H9 (cell line): ENCODE data around the gene PPFIA2. TPM values are rescaled to one million over a fixed set of nuclear protein-coding genes. Genes with fewer than 3 reads are reported as not detected.

Source experiments
- DNase-seq: peaks from one replicate; pipeline ENCODE4 v3.0.0-alpha.2; 2017
- H2AFZ ChIP-seq: one replicate; pipeline ENCODE4 v1.6.1; 2013; ENCODE audit warnings: mild to moderate bottlenecking, low read length, control low read depth, moderate library complexity
- H2AK5ac ChIP-seq: 2 replicates; pipeline ENCODE4 v1.6.1; 2013; ENCODE audit warnings: low read length, control low read depth, mixed read lengths; ENCODE audit not compliant: insufficient read length
- H2BK120ac ChIP-seq: one replicate; pipeline ENCODE4 v1.6.1; 2013; ENCODE audit warnings: low read depth, mild to moderate bottlenecking, low read length, control low read depth, inconsistent platforms; ENCODE audit not compliant: poor library complexity, severe bottlenecking
- H2BK12ac ChIP-seq: 2 replicates; pipeline ENCODE4 v1.6.1; 2013; ENCODE audit warnings: low read length, control low read depth, mixed read lengths, low read depth; ENCODE audit not compliant: insufficient read length
- H2BK15ac ChIP-seq: 2 replicates; pipeline ENCODE4 v1.6.1; 2013; ENCODE audit warnings: low read depth, low read length, control low read depth
- H2BK20ac ChIP-seq: one replicate; pipeline ENCODE4 v1.6.1; 2013; ENCODE audit warnings: low read depth, mild to moderate bottlenecking, low read length, control low read depth, inconsistent platforms; ENCODE audit not compliant: poor library complexity, severe bottlenecking
- H2BK5ac ChIP-seq: 2 replicates; pipeline ENCODE4 v1.6.1; 2013; ENCODE audit warnings: low read length, control low read depth, mixed read lengths; ENCODE audit not compliant: insufficient read length
- H3K14ac ChIP-seq: 2 replicates; pipeline ENCODE4 v1.6.1; 2013; ENCODE audit warnings: low read length, control low read depth; ENCODE audit not compliant: insufficient read depth
- H3K18ac ChIP-seq: 2 replicates; pipeline ENCODE4 v1.6.1; 2013; ENCODE audit warnings: low read depth, mild to moderate bottlenecking, mixed read lengths, low read length, control low read depth; ENCODE audit not compliant: insufficient read length
- H3K23ac ChIP-seq: 2 replicates; pipeline ENCODE4 v1.6.1; 2013; ENCODE audit warnings: low read length, control low read depth, mixed read lengths, low read depth; ENCODE audit not compliant: insufficient read length
- H3K23me2 ChIP-seq: 2 replicates; pipeline ENCODE4 v1.6.1; 2013; ENCODE audit warnings: low read depth, mild to moderate bottlenecking, mixed read lengths, low read length, control low read depth; ENCODE audit not compliant: insufficient read length, poor library complexity, severe bottlenecking
- H3K27ac ChIP-seq: 2 replicates; pipeline ENCODE4 v1.5.1; 2013; ENCODE audit warnings: low read length, control low read depth, mixed read lengths, low read depth; ENCODE audit not compliant: insufficient read length
- H3K27me3 ChIP-seq: 2 replicates; pipeline ENCODE4 v1.6.1; 2013; ENCODE audit warnings: low read length, control low read depth, inconsistent platforms; ENCODE audit not compliant: insufficient read depth
- H3K4ac ChIP-seq: 2 replicates; pipeline ENCODE4 v1.6.1; 2013; ENCODE audit warnings: low read depth, mild to moderate bottlenecking, control low read depth, inconsistent platforms, low read length, moderate library complexity
- H3K4me1 ChIP-seq: 2 replicates; pipeline ENCODE4 v1.6.1; 2013; ENCODE audit warnings: low read length, control low read depth, inconsistent platforms; ENCODE audit not compliant: insufficient read depth
- H3K4me2 ChIP-seq: 2 replicates; pipeline ENCODE4 v1.6.1; 2013; ENCODE audit warnings: low read length, control low read depth, mixed read lengths; ENCODE audit not compliant: insufficient read length, insufficient read depth
- H3K56ac ChIP-seq: 2 replicates; pipeline ENCODE4 v1.6.1; 2013; ENCODE audit warnings: low read depth, mild to moderate bottlenecking, mixed read lengths, low read length, control low read depth; ENCODE audit not compliant: insufficient read length
- H3K79me1 ChIP-seq: 2 replicates; pipeline ENCODE4 v1.6.1; 2013; ENCODE audit warnings: low read depth, mild to moderate bottlenecking, moderate library complexity, low read length, control low read depth, inconsistent platforms; ENCODE audit not compliant: insufficient read depth, poor library complexity, severe bottlenecking
- H3K79me2 ChIP-seq: 2 replicates; pipeline ENCODE4 v1.6.1; 2013; ENCODE audit warnings: low read length, control low read depth, inconsistent platforms; ENCODE audit not compliant: insufficient read depth
- H3K9ac ChIP-seq: 2 replicates; pipeline ENCODE4 v1.6.1; 2013; ENCODE audit warnings: low read length, control low read depth, mixed read lengths; ENCODE audit not compliant: insufficient read length; ENCODE audit errors: extremely low read depth
- H3K9me3 ChIP-seq: one replicate; pipeline ENCODE4 v1.6.1; 2013; ENCODE audit warnings: low read depth, low read length, inconsistent platforms; ENCODE audit not compliant: control insufficient read depth
- H3T11ph ChIP-seq: one replicate; pipeline ENCODE4 v1.6.1; 2013; ENCODE audit warnings: mild to moderate bottlenecking, low read length, control low read depth, inconsistent platforms
- H4K20me1 ChIP-seq: one replicate; pipeline ENCODE4 v1.6.1; 2013; ENCODE audit not compliant: control insufficient read depth, insufficient read length, insufficient read depth
- H4K5ac ChIP-seq: 2 replicates; pipeline ENCODE4 v1.6.1; 2013; ENCODE audit warnings: low read depth, mild to moderate bottlenecking, mixed read lengths, low read length, control low read depth; ENCODE audit not compliant: insufficient read length
- H4K8ac ChIP-seq: replicated peaks from 2 replicates; pipeline ENCODE4 v1.6.1; 2013; ENCODE audit warnings: low read length, control low read depth, mixed read lengths, low read depth; ENCODE audit not compliant: insufficient read length
- H4K91ac ChIP-seq: 2 replicates; pipeline ENCODE4 v1.6.1; 2013; ENCODE audit warnings: low read depth, mild to moderate bottlenecking, moderate library complexity, mixed read lengths, low read length, control low read depth; ENCODE audit not compliant: insufficient read length
- H3K27ac Mint-ChIP-seq, 3 experiments: 2 replicates in 2 of 3; 3 replicates in 1 of 3; pipeline ENCODE4 v1.8.0; 2020 to 2021; ENCODE audit warnings: mixed read lengths in 3 of 3, mild to moderate bottlenecking in 1 of 3, moderate library complexity in 1 of 3
- H3K27me3 Mint-ChIP-seq: 2 replicates; pipeline ENCODE4 v1.8.0; 2021; ENCODE audit warnings: low read depth, mild to moderate bottlenecking, moderate library complexity, mixed read lengths
- H3K36me3 Mint-ChIP-seq, 3 experiments: 2 replicates in 2 of 3; 3 replicates in 1 of 3; pipeline ENCODE4 v1.8.0; 2020 to 2021; ENCODE audit warnings: low read depth in 3 of 3, mixed read lengths in 3 of 3; ENCODE audit not compliant: insufficient read depth in 1 of 3
- H3K4me1 Mint-ChIP-seq, 2 experiments: 2 replicates each; pipeline ENCODE4 v1.8.0; 2020; ENCODE audit warnings: mixed read lengths in 2 of 2
- H3K4me3 Mint-ChIP-seq, 2 experiments: 2 replicates in 1 of 2; 3 replicates in 1 of 2; pipeline ENCODE4 v1.8.0; 2020 to 2021; ENCODE audit warnings: mild to moderate bottlenecking in 2 of 2, mixed read lengths in 2 of 2, moderate library complexity in 1 of 2
- H3K9me3 Mint-ChIP-seq, 2 experiments: 2 replicates in 1 of 2; 3 replicates in 1 of 2; pipeline ENCODE4 v1.8.0; 2020; ENCODE audit warnings: mild to moderate bottlenecking in 2 of 2, mixed read lengths in 2 of 2, moderate library complexity in 1 of 2
- CTCF ChIP-seq: fragments of 200-600 bp; sonication (generic); conservative IDR thresholded peaks from 3 replicates; pipeline ENCODE4 v1.8.0; 2021; ENCODE audit warnings: antibody characterized with exemption, mild to moderate bottlenecking
- WGBS: extraction: QIAGEN DNeasy Blood & Tissue Kit; methylation state at CpG from one replicate; pipeline ENCODE4 v1.1.7; 2013; ENCODE audit warnings: missing lambda C conversion rate, low lambda C conversion rate, mixed read lengths; ENCODE audit not compliant: insufficient read length; ENCODE audit errors: extremely low coverage; 5-methylcytosine and 5-hydroxymethylcytosine counted together
- total RNA-seq: library from RNA; stranded (reverse); gene quantifications from 2 replicates; pipeline ENCODE4 v1.2.1, GENCODE V29; 2021

Gene PPFIA2
- total RNA-seq, 1 experiment from 2014 or later: 1.3 TPM

DNA sequence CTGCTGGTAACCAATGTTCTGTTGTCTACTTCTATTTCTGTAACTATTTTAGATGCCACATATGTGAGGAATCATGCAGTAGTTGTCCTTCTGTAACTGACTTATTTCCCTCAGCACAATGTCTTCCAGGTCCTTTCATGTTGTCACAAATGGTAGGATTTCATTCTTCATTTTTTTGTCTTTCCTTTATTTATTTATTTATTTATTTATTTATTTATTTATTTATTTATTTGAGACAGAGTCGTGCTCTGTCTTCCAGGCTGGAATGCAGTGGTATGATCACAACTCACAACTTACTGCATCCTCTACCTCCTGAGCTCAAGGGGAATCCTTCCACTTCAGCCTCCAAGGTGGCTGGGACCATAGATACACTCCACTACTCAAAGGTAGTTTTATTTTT, 288.2 kb downstream of the PPFIA2 start:
- Histone ChIP-seq H3K4me2 (no peak overlapping the region), H3K79me1 (no peaks in the 10 kb centered on the region), H2AK5ac (no peak overlapping the region), H4K8ac (no peak overlapping the region), H3K27me3 (no peaks in the 10 kb centered on the region), H3K23ac (no peak overlapping the region), H2BK5ac (no peak overlapping the region), H3K56ac (no peak overlapping the region), H2AFZ (no peak overlapping the region), H3K4me1 (peaks cover 2% of the 10 kb centered on the region; the same call in 1 of the 2 replicates), H4K20me1 (no peaks in the 10 kb centered on the region), H4K5ac (no peak overlapping the region), H3K9me3 (no peaks in the 10 kb centered on the region), H2BK15ac (no peak overlapping the region), H2BK20ac (no peak overlapping the region), H3K27ac (no peak overlapping the region), H2BK12ac (no peak overlapping the region), H3K9ac (no peak overlapping the region), H3T11ph (no peak overlapping the region), H2BK120ac (no peak overlapping the region), H3K14ac (no peak overlapping the region), H3K79me2 (no peaks in the 10 kb centered on the region), H3K18ac (no peak overlapping the region), H4K91ac (no peak overlapping the region), H3K4ac (no peak overlapping the region), H3K23me2 (no peaks in the 10 kb centered on the region)
- H3K36me3 Mint-ChIP-seq: no peaks in the 10 kb centered on the region
- no peak for DNase-seq
- H3K9me3 Mint-ChIP-seq: no peaks in the 10 kb centered on the region
- H3K4me3 Mint-ChIP-seq: no peak overlapping the region
- H3K4me1 Mint-ChIP-seq: peaks cover 4 to 8% of the 10 kb centered on the region in 2 experiments
- TF ChIP-seq CTCF: no peak
- no peaks in the 10 kb centered on the region; the same call in 1 of the 2 replicates for H3K27me3 Mint-ChIP-seq
- no CpG with 5 or more reads among the region's 1 CpG for WGBS
- H3K27ac Mint-ChIP-seq: no peak overlapping the region
